Fibroblast of mammary gland (primary cell): Measurements from ENCODE around the gene MPC2.
"Not testable (repeated sequence)": the region's sequence is repeated elsewhere in the genome, so short reads cannot be mapped to it uniquely, and the experiment has no call there.

Experiments used
- DNase-seq: peaks from one replicate; pipeline ENCODE4 v3.0.0-alpha.2; 2010; ENCODE audit warnings: low read depth
- H3K4me3 ChIP-seq: 2 replicates; pipeline ENCODE4 v1.5.1; 2011; ENCODE audit warnings: low read depth, mild to moderate bottlenecking, low read length, moderate library complexity; ENCODE audit not compliant: control insufficient read depth
- TF ChIP-seq, protein P1 (sequence below): conservative IDR thresholded peaks from 2 replicates; pipeline ENCODE4 v1.5.1; 2011; ENCODE audit warnings: low read depth, low read length, inconsistent platforms; ENCODE audit not compliant: control insufficient read depth, insufficient read depth

MPC2 gene

DNA sequence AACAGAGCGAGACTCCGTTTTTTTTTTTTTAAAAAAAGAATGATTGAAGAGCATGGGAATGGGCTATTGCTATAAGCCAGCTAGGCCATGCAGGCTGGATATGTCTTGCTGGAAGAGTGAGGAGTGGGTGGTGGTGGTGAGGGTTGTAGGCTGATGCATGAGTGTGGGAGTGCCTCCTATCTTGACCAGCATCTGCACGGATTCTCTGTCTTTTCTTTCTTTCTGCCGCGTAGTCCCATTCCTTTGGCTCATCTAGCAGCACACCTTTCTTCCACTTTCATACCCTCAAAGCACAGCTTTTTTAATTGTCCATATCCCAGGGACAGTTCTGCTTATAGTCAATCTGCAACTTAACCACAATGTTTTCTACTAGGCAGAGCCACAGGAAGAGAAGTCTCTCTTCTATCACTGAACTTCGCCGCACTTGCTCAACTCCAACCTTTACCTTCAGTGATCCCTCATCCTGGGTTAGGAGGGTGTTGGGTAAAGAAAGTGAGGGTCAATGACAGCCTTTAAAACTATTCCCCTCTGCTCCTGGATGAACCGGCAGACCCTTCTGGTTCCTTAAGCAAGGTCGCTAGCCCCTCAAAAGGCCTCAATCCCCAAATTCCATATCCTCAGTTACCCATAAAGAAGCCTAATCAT lies 38.2 kb downstream of the MPC2 start:
- DNase-seq, result no peak
- H3K4me3 ChIP-seq, result no peak overlapping the region
- TF ChIP-seq, protein P1, sequence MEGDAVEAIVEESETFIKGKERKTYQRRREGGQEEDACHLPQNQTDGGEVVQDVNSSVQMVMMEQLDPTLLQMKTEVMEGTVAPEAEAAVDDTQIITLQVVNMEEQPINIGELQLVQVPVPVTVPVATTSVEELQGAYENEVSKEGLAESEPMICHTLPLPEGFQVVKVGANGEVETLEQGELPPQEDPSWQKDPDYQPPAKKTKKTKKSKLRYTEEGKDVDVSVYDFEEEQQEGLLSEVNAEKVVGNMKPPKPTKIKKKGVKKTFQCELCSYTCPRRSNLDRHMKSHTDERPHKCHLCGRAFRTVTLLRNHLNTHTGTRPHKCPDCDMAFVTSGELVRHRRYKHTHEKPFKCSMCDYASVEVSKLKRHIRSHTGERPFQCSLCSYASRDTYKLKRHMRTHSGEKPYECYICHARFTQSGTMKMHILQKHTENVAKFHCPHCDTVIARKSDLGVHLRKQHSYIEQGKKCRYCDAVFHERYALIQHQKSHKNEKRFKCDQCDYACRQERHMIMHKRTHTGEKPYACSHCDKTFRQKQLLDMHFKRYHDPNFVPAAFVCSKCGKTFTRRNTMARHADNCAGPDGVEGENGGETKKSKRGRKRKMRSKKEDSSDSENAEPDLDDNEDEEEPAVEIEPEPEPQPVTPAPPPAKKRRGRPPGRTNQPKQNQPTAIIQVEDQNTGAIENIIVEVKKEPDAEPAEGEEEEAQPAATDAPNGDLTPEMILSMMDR, result no peak

DNA sequence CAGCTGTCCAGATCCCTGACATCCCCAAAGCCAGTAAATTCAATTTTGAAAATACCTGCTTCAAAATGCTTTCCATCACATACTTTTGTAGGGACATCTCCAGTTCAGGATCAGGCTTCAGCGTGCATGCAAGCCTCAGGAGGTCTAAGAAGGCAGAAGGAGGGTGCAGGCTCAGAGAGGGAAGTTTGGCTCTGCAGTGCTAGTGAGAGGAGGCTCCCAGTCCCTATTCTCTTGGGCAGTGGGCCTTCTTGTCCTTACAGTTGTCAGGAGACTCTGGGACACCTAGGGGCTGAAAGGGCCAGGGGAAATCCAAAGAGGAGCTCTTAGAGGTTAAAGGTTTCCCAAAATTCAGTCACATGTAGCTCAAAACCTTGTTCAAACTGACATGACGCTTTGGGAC lies 43.1 kb downstream of the MPC2 start:
- TF ChIP-seq, protein P1, result no peak
- no peak for DNase-seq
- no peak overlapping the region for H3K4me3 ChIP-seq

DNA sequence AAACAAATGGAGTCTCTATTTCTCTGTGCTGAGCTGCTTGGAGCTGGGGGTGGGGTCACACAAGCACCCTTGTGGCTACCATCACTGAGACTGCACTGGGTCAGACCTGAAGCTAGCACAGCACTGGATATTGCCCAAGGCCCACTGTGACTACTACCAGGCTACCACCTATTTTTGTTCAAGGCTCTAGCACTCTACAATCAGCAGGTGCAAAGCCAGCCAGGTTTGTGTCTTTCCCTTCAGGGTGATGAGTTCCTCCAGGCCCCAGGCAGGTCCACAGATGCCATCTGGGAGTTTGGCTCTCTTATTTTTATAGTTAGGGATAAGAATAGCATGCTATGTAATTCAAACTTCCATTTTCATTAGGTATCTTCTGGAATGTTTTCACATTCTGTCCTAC lies 46.5 kb downstream of the MPC2 start:
- no peak for DNase-seq
- H3K4me3 ChIP-seq, result no peak overlapping the region
- TF ChIP-seq, protein P1, result no peak

DNA sequence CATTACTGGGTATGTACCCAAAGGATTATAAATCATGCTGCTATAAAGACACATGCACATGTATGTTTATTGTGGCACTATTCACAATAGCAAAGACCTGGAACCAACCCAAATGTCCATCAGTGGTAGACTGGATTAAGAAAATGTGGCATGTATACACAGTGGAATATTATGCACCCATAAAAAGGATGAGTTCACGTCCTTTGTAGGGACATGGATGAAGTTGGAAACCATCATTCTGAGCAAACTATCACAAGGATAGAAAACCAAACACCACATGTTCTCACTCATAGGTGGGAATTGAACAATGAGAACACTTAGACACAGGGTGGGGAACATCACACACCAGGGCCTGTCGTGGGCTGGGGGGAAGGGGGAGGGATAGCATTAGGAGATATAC lies 49.7 kb downstream of the MPC2 start:
- H3K4me3 ChIP-seq, DNase-seq: not testable (repeated sequence)

DNA sequence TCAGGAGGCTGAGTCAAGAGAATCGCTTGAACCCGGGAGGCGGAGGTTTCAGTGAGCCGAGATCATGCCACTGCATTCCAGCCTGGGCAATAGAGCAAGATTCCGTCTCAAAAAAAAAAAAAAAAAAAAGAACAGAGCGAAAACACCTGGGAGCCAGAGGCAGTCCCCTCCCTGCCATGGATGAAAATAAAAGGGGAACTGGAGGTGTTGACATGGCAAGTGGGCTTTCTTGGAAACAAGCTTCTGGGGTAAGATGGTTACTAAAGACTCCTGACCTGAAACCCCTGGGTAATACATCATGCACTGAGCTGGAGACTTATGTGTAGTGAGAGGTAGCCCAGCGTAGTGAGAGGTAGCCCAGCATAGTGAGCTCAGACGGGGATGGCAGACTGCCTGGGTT lies 54.5 kb downstream of the MPC2 start:
- no peak overlapping the region for H3K4me3 ChIP-seq
- TF ChIP-seq, protein P1, result no peak
- DNase-seq, result no peak

DNA sequence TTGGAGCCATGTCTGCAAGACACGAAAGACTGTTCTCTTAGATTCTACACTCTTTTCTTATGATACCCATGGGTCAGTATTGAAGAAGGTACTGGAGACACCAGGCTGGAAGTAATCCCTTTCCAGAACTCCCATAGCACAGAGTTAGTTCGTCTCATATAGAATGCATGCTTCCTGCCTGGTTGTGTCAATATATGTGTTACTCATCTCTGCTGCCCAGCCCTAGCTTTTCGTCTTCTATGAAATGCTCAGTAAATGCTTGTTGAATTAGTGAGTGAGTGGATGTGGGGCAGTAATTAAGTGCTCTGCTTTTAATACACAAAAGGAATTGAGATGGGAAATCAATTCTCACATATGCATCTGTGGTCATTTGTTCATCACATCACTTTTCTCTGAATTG lies 55.1 kb downstream of the MPC2 start:
- DNase-seq, result no peak
- no peak overlapping the region for H3K4me3 ChIP-seq
- TF ChIP-seq, protein P1, result no peak

DNA sequence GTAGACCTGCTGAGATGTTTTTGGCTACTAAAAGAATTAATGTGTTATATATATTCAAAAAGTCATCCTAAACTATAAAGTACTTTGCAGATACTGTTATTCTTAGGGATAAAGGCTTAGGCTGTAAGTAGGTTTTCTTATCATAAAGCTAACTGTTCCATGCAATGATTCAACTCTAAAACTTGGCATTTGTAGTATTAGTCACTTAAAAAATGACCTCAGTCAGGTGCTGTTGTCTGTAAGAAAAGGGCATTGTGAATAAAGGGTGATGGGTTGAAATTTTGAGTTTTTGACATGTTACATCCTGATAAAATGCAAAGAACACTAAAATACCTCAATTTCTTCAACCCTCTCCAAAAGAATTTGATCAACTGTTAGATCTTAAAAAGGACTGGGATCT lies 55.8 kb downstream of the MPC2 start:
- no peak for DNase-seq
- H3K4me3 ChIP-seq, result no peak overlapping the region
- TF ChIP-seq, protein P1, result no peak
